Fibroblast of villous mesenchyme (primary cell): ENCODE data around the gene JAKMIP3. TPM values are rescaled to one million over a fixed set of nuclear protein-coding genes. Genes with fewer than 3 reads are reported as not detected.

ENCODE experiments used
- DNase-seq: peaks from one replicate; pipeline ENCODE4 v3.0.0-alpha.2; 2010; ENCODE audit warnings: low read depth
- H3K4me3 ChIP-seq: 2 replicates; pipeline ENCODE4 v1.5.1; 2011; ENCODE audit warnings: low read depth, mild to moderate bottlenecking, low read length
- CTCF ChIP-seq: IDR thresholded peaks from 2 replicates; pipeline ENCODE4 v1.5.1; 2012; ENCODE audit warnings: low read depth, mild to moderate bottlenecking, low read length; ENCODE audit not compliant: insufficient read depth
- total RNA-seq: library from RNA; depleted of rRNA; stranded (reverse); fragments of >200 nt; gene quantifications from 2 replicates; pipeline ENCODE4 v1.2.3, GENCODE V29; 2012

The JAKMIP3 gene
- total RNA-seq, 1 donor: 0.43 TPM

- TF ChIP-seq CTCF: no peak
- H3K4me3 ChIP-seq: no peak overlapping the region
- no peak for DNase-seq
Measured at GRCh38 chr10:132096863-132097478, 31.2 kb downstream of the JAKMIP3 start.

- TF ChIP-seq CTCF: no peak
- no peak for DNase-seq
Measured at GRCh38 chr10:132097609-132098377, 32.0 kb downstream of the JAKMIP3 start.

GRCh38 chr10:132098539-132099388 lies 33.0 kb downstream of the JAKMIP3 start:
- H3K4me3 ChIP-seq: no peak overlapping the region
- no peak for DNase-seq
- no peak for TF ChIP-seq CTCF

More at GRCh38 chr10:132097609-132098377, 32.0 kb downstream of the JAKMIP3 start:
- H3K4me3 ChIP-seq: no peak overlapping the region

- TF ChIP-seq CTCF: no peak
- no peak overlapping the region for H3K4me3 ChIP-seq
- no peak for DNase-seq
Measured at GRCh38 chr10:132099389-132100090, 33.8 kb downstream of the JAKMIP3 start.

GRCh38 chr10:132100091-132100481 lies 34.3 kb downstream of the JAKMIP3 start:
- no peak overlapping the region for H3K4me3 ChIP-seq
- no peak for TF ChIP-seq CTCF
- DNase-seq: no peak

GRCh38 chr10:132100556-132101349 lies 35.0 kb downstream of the JAKMIP3 start:
- DNase-seq: no peak
- no peak overlapping the region for H3K4me3 ChIP-seq
- no peak for TF ChIP-seq CTCF
